GM11168 (cell line): ENCODE results near the gene APLP2.

Source experiments
- in situ Hi-C: fragments of 300-500 bp; cut with MboI; formaldehyde crosslinking; loops from one replicate; pipeline ENCODE4 v1.12.0; 2022; ENCODE audit warnings: low sequenced_read_pairs; ENCODE audit not compliant: unreplicated experiment

The APLP2 gene

GRCh38 chr11:130112071-130112830 lies 42.6 kb downstream of the APLP2 start:
- in situ Hi-C loops: no loop called here

- in situ Hi-C loops: no loop called here
Observed at GRCh38 chr11:130114281-130114680, 44.6 kb downstream of the APLP2 start.

GRCh38 chr11:130114726-130115125 lies 45.0 kb downstream of the APLP2 start:
- in situ Hi-C loops: no loop called here

- in situ Hi-C loops: no loop called here
Observed at GRCh38 chr11:130115218-130115617, 45.5 kb downstream of the APLP2 start.

DNA sequence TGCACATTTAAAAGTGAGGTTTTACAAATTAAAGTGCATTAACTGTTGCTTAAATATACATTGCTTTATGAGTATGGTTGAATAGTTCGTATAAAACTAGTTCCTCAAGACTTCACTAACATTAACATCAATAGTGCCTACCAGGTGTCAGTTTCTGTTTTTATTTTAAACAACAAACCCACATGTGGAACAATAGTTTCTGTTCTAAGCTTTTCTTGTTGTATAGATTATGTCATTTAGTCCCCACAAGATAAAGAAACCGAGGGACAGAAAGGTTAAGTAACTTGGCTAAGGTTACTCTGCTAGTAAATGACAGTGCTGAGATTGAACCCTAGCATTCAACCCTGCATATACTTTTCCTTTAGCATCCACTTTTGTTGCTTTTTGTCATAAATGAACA lies 48.5 kb downstream of the APLP2 start:
- in situ Hi-C loops: no loop called here

GRCh38 chr11:130118636-130119387 lies 49.1 kb downstream of the APLP2 start:
- in situ Hi-C loops: no loop called here

DNA sequence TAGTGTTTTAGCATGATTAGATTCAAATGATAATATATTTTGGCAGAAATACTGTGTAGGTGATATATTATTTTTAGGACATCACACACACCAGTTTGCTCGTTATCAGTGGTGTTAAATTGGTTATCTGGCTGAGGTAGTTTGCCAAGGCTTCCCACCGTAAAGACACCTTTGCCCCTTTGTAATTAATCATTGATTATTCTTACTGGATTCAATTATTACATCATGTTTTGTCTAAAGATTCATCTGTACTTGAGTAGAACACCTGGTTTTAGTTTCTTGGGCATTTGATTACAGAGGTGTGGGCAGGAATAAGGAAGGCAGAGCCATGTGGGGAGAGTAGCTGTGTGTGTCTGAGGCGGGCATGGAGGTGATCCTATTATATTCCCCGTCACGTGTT lies 50.4 kb downstream of the APLP2 start:
- in situ Hi-C loops: no loop called here

DNA sequence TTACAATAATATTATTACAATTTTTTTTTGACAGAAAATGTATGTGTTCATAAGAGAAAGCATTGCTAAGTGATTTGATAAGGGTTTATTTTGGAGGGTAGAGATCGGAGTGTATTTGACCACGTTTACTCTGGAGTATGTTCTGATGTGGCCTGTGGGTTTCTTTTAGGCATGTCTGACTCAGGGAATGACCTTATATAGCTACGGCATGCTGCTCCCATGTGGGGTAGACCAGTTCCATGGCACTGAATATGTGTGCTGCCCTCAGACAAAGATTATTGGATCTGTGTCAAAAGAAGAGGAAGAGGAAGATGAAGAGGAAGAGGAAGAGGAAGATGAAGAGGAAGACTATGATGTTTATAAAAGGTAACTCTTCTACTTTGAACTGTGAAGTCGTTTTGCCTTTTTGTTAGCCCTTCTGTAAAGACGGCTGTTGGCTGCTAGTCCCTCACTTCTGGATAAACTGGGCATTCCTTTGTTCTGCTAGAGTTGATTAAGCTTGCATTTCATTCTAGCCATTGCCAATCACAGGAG lies 51.8 kb downstream of the APLP2 start:
- in situ Hi-C loops: no loop called here

- in situ Hi-C loops: no loop called here
Observed at GRCh38 chr11:130122141-130122575, 52.5 kb downstream of the APLP2 start.

- in situ Hi-C loops: no loop called here
Observed at GRCh38 chr11:130123414-130124040, 53.8 kb downstream of the APLP2 start.

DNA sequence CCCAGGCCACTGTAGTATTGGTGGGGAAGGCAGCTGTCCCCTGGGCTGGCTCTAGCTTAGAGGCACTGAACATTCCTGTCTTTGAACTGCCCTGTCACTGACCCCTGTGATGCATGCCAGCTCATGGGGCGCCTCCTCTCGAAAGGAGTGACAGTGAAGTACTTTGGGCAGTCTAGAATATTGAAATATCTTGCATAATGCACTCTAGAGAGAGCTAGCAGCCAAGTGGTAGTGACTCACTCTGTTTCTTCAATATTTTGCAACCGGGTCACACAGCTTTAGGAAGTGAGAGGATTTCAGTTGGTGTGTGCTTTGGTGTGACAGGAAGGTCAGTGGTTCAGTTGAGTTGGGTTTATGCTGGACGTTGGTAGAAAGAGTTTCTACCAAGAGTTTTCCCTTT lies 54.4 kb downstream of the APLP2 start:
- in situ Hi-C loops: no loop called here

- in situ Hi-C loops: no loop called here
Observed at GRCh38 chr11:130125638-130126037, 55.9 kb downstream of the APLP2 start.

- in situ Hi-C loops: no loop called here
Observed at GRCh38 chr11:130126516-130126915, 56.8 kb downstream of the APLP2 start.

GRCh38 chr11:130127509-130127908 lies 57.8 kb downstream of the APLP2 start:
- in situ Hi-C loops: no loop called here

DNA sequence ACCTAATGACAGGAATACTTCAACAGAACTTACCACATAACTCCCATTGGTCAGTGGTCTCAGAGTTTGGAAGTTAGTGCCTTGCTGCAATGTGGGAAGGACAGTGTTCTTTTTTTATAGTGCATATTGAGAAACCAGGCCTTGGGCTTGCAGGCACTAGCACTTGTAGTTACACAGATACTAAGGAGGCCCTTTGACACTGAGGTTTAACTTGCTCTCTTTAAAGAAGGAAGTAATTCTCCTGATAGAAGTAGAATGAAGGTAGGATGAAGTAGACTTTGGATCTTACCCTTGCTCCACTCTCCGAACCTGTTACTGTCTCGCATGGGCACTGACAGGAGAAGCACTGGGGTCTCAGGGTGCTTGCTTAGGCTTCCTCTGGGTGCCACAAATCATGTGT lies 58.9 kb downstream of the APLP2 start:
- in situ Hi-C loops: no loop called here

- in situ Hi-C loops: loop anchor here (5.0 kb wide), 1 partner anchor 203 kb away; no protein-coding TSS in a partner anchor
Observed at GRCh38 chr11:130129922-130130321, 60.2 kb downstream of the APLP2 start.

- in situ Hi-C loops: loop anchor here (5.0 kb wide), 1 partner anchor 205 kb away; no protein-coding TSS in a partner anchor
Observed at GRCh38 chr11:130131961-130132850, 62.5 kb downstream of the APLP2 start.

DNA sequence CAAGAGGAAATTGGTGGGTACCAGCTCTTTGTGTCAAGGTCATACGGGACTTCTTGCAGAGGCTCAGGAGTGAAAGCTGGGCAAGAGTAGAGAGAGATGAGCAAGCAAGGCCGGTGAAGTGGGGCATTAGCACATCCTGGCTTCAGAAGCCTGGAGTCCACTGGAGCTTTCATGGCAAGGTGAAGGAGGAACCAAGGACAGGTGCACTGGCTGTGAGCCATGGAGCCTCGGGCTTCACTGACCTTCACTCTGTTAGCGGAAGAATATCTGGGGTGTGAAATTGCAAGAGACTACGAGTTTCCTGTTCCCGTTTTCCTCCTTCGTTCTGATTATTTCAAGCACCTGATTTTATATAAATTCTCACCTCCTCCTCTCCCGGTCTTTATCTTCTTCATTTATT lies 64.0 kb downstream of the APLP2 start:
- in situ Hi-C loops: loop anchor here (5.0 kb wide), 1 partner anchor 206 kb away; no protein-coding TSS in a partner anchor

GRCh38 chr11:130136107-130136506 lies 66.4 kb downstream of the APLP2 start:
- in situ Hi-C loops: no loop called here

- in situ Hi-C loops: no loop called here
Observed at GRCh38 chr11:130137999-130138398, 68.3 kb downstream of the APLP2 start.
